ENCODE results near the gene SELENOO. TPM values are rescaled to one million over a fixed set of nuclear protein-coding genes. Genes with fewer than 3 reads are reported as not detected.

The SELENOO gene
- total RNA-seq, 4 donors from 2014 or later = 48.7 to 101 (median 74.0) TPM

GRCh38 chr22:50190941-50191741, 9.7 kb upstream of the SELENOO start:
- Histone ChIP-seq H3K9me3 (no peaks in the 10 kb centered on the region), H3K36me3 (peaks cover 0 to 25% (median 0%) of the 10 kb centered on the region in 3 donors), H3K27ac (peak overlapping the region; percentile 88 to 97 (median 95)), H3K4me3 (peak overlapping the region; percentile 42 to 62 (median 52)), H3K27me3 (no peaks in the 10 kb centered on the region), H3K4me1 (peaks cover 4 to 68% (median 56%) of the 10 kb centered on the region in 4 donors)
- TF ChIP-seq CTCF (IDR thresholded peaks at IDR 0.05) = no peak
- TF ChIP-seq POLR2A (IDR thresholded peaks at IDR 0.05) = no peak
- peak in 2 of 3 donors; percentile 95 for DNase-seq

DNA sequence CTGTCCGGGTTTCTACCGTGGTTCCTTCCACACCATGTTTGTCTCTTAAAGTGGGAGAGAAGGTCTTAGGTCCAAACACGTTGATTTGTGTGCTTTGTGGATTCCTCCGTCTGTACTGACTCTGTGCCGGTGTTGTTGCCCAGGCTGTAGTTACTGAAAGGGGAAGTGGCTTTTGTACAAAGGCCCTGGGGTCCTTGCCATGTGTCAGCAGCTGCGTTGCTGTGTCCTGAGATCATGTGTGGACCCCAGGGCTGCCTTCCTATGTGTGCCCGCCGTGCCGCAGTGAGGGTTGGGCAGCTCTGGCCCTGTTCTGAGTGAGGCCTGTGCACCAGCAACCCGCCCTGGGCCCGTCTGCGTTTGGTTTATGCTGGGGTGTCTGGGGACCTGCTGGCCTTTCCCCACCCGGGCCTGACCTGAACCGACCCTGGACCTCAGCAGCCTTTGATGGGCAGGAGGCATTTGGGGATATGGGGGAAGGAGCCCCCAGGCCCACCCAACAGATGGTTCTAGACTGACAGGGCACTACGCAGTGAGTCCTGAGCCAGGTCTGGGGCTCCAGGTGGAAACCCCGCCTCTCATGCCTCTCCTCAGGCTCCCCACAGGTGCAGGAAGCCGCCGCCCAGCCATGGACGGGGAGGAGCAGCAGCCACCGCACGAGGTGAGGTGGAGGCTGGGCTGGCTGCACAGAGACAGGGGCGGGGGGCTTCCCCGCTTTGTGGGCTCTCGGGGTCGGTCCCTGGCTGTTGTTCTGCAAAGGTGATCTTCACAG, 8.2 kb upstream of the SELENOO start:
- TF ChIP-seq CTCF (IDR thresholded peaks at IDR 0.05) (no peak), POLR2A (IDR thresholded peaks at IDR 0.05) (no peak)
- H3K36me3 ChIP-seq = peaks cover 0 to 36% (median 0%) of the 10 kb centered on the region in 3 donors
- H3K27me3 ChIP-seq = no peaks in the 10 kb centered on the region
- H3K4me3 ChIP-seq = peak overlapping the region in 3 of 4 donors; percentile 2 to 43 (median 9)
- no peaks in the 10 kb centered on the region for H3K9me3 ChIP-seq
- peak in 2 of 3 donors; percentile 84 to 85 for DNase-seq
- H3K27ac ChIP-seq = peak overlapping the region; percentile 26 to 97 (median 92)
- H3K4me1 ChIP-seq = peaks cover 0 to 56% (median 46%) of the 10 kb centered on the region in 4 donors

DNA sequence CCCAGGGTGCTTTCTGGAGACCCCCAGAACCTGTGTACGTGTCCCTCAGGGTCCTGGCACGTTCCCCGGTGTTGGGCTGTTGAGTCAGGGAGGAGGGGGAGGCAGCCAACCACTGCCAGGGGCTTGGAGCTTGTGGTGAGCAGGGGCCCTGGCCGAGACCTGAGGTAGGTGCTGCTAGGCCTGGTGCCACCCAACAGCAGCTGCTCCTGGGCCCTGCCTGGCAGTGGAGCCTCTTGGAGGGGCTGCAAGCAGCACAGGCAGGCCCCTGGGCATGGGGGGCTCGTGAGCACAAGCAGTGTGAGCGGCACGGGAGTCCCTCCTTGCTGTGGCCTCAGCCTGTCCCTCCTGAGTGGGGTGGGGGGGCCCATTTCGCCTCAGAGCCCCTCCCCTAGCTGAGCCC, 7.2 kb upstream of the SELENOO start:
- H3K36me3 ChIP-seq = peaks cover 0 to 46% (median 0%) of the 10 kb centered on the region in 3 donors
- H3K27me3 ChIP-seq = no peaks in the 10 kb centered on the region
- H3K4me1 ChIP-seq = peaks cover 0 to 51% (median 41%) of the 10 kb centered on the region in 4 donors
- H3K4me3 ChIP-seq = no peak overlapping the region
- H3K27ac ChIP-seq = peak overlapping the region in 1 of 4 donors; percentile 97
- TF ChIP-seq POLR2A (IDR thresholded peaks at IDR 0.05) (no peak), CTCF (IDR thresholded peaks at IDR 0.05) (no peak)
- no peaks in the 10 kb centered on the region for H3K9me3 ChIP-seq
- DNase-seq = no peak

DNA sequence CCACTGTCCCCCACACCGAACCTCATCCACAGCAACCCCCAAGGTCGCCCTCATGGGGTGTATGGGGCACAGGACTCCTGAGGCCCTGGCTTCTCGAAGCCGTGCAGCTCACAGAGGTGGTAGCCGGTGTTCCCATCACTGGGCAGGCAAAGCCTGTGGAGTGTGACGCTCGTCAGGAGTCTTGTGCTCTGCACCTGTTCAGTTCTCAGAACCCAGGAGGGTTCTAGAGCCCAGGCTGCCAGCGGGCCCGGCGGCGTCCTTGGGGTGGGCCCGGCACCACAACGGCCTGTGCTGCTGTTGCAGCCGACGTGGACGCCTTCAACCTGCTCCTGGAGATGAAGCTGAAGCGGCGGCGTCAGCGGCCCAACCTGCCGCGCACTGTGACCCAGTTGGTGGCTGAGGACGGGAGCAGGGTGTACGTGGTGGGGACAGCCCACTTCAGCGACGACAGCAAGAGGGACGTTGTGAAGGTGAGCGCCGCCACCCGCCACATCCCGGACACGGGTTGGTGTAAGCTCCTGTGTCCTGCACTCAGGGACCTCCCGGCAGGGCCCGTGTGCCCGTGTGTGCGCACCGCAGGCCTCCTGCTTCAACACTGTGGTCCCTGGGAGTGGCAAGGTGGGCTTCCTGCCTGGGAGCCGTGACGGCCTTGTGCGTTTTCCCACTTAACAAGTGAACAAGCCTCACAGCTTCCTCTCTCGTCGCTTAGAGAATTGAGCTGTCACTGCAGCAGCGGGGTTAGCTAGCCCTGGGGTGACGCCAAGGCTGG, 6.6 kb upstream of the SELENOO start:
- Histone ChIP-seq H3K27ac (peak overlapping the region in 1 of 4 donors; percentile 97), H3K4me3 (no peak overlapping the region), H3K4me1 (peaks cover 0 to 45% (median 35%) of the 10 kb centered on the region in 4 donors), H3K36me3 (peaks cover 0 to 52% (median 0%) of the 10 kb centered on the region in 3 donors), H3K9me3 (no peaks in the 10 kb centered on the region), H3K27me3 (no peaks in the 10 kb centered on the region)
- no peak for DNase-seq
- TF ChIP-seq CTCF (IDR thresholded peaks at IDR 0.05) = no peak
- no peak for TF ChIP-seq POLR2A (IDR thresholded peaks at IDR 0.05)

- Histone ChIP-seq H3K27me3 (no peaks in the 10 kb centered on the region), H3K4me3 (no peak overlapping the region), H3K9me3 (no peaks in the 10 kb centered on the region), H3K27ac (no peak overlapping the region), H3K4me1 (peaks cover 0 to 36% (median 23%) of the 10 kb centered on the region in 4 donors), H3K36me3 (peaks cover 0 to 52% (median 0%) of the 10 kb centered on the region in 3 donors)
- DNase-seq = no peak
- TF ChIP-seq CTCF (IDR thresholded peaks at IDR 0.05) (no peak), POLR2A (IDR thresholded peaks at IDR 0.05) (no peak)
Observed at GRCh38 chr22:50196256-50196655, 4.6 kb upstream of the SELENOO start.

Data from Peyer's patch (tissue), 4 donors.